HG02642 (cell line): ENCODE measurements around the gene SLC44A1.

Experiments
- ATAC-seq: cut with Tn5 transposase; IDR thresholded peaks from one replicate; pipeline ENCODE4 v1.9.1; 2021; ENCODE audit warnings: mild to moderate bottlenecking; ENCODE audit not compliant: unreplicated experiment, poor library complexity

Gene SLC44A1

GRCh38 chr9:105244003-105244733 lies at the start of gene SLC44A1:
SLC44A1 (plus strand) TSS chr9:105244651; CDS start chr9:105244869, 218 bp downstream.
- ATAC-seq: peak; percentile 92

DNA sequence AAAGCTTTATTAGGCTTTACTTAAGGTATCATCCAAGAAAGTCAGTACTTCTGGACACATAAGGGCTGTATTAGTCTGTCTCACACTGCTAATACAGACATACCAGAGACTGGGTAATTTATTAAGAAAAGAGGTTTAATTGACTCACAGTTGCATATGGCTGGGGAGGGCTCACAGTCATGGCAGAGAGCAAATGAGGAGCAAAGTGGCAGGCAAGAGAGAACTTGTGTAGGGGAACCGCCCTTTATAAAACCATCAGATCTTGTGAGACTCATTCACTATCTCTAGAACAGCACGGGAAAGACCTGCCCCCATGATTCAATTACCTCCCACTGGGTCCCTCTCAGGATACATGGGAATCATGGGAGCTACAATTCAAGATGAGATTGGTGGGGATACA lies 49.2 kb upstream of the SLC44A1 start:
- no peak for ATAC-seq

GRCh38 chr9:105198023-105198422 lies 46.4 kb upstream of the SLC44A1 start:
- no peak for ATAC-seq

DNA sequence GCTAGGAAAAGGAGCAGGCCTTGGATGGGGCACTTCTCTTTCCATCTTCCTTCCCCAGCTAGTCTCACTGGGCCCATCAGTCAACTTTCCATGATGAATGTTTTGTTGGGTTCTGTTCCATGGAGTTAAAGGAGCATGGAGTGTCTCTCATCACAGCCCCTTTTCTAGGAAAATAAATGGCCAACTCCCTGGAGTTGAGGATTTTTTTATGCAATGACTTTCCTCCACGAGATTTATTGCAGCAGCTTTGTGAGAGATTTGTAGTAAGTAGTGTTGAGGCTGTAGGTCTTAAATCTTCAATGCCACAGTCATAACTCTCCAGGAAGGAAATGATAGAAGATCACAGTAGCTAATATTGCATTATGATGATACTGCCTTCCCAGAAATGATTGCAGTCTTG lies 45.6 kb upstream of the SLC44A1 start:
- no peak for ATAC-seq

- ATAC-seq: no peak
Observed at GRCh38 chr9:105204416-105204815, 40.0 kb upstream of the SLC44A1 start.

DNA sequence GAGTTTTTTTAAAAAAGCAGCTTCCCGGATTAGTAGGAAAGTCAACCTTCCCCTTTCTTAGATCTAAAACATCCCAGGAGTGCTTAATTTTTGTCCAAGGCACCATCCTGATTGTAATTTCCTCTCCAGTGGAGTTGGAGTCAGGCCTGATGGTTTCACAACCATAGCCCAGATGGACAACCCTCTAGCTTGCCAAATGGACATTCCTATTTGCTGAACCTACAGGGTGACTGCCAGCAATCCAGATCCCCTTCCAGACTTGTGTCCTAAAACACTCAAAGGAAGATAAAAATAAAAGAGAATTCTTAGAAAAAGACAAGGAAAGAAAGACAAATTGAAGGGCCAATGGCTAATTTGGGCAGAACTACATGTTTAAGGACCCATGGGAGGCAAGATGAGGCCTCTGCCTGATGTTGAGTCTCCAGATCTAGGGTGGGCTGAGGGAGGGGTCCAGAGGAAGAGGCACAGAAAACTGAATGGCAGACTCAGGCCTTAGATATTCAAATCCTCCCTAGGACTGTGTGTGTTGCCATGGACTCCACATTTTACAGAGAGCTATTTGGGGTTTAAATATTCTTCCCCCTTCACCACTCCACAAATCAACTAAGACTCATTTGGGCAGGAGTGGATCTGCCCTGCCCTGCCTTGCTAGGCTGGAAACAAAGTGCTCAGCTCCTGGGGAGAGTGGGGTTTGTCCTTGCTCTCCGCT lies 38.5 kb upstream of the SLC44A1 start:
- no peak for ATAC-seq

DNA sequence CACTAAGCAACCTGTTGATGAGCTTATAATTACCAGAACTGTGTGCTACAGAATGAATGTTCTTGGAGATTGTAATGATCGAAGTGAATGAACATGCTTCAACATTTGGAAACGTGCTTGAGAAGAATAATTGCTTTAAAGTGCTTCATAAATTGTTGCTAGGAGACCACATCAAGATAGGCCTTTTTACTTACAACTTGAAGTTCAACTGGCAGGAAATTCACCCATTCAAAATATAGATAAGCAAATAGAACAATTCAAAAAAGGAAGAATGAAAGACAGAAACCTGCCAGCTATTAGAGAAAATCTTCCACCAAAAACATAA lies 38.0 kb upstream of the SLC44A1 start:
- no peak for ATAC-seq

DNA sequence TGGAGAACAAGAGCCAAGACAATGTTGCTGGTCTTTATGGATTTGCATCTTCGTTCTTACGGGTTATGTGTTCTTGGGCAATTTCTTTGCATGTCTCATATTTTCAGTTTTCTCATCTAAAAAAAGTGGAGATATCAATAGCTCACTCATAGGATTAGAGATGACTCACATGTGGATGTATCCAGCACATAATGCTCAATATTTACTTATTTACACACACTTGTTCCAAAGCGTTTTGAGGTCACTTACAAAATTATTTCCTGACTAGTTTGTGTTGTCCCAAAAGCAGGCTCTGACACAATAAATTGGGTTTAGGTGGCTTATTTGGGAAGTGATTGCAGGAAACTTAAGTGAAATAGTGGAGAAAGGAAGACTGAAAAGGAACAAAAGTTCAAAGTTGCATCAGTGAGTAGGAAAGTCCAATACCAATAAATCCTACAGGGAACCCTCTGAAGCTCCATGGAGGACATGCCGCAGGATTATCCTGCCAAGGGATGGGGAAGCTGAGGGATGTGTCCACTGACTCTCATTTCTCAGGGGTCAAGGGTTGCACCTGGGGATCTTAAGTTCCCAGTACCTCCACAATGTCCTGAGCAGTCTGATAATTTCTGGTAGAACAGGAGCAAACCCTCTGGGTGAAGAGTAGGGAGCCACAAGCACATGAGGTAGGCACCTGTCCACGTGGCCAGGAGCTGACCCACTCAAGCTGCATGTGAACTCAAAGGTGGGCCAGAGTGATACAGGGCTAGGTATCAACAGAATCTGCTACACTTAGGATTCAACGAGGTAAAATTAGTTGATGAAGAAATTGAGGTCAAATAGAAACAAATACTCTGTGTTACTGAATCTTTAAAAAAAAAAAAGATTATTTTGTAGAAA lies 37.4 kb upstream of the SLC44A1 start:
- ATAC-seq: no peak

GRCh38 chr9:105216440-105217178 lies 27.8 kb upstream of the SLC44A1 start:
- ATAC-seq: no peak

DNA sequence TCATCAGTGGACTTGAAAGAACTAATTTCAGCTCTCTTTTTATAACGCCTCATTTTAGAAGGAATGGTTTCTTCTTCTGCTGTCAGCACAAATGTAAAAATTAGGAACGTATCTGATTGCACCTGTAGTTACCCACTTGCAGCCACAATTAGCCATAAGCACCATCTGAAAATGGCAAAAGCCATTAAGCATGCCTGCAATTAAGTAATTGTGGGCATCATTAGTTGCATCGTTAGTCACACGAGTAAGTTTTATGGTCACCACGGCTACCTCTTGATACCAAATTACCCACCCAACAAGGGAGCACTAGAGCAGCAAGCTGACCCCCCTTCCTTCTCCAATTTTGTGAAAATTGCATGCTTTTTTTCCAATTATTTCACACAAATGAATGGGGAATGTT lies 25.8 kb upstream of the SLC44A1 start:
- ATAC-seq: no peak

DNA sequence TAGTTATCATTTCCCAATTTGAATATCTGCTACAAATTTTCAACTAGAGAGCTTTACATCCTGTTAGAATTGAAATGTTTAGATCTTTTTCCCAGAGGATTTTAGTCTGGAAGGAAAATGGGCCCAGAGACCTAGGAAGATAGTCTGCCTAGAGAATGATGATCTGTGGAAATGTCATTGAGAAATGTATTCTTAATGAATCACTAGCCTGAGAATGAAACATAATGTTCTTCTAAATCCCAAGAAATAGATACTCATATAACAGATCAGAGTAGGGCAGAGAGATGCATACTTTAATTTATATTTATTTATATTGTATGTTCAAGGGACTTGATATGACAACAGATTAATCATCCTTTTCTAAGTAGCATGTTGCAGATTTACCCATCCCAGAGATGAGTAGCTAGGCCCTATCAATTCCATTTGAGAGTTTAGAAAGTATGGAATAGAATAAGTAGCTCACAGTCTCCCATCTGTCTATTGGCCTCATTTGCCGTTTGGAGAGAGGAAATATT lies 25.1 kb upstream of the SLC44A1 start:
- no peak for ATAC-seq

DNA sequence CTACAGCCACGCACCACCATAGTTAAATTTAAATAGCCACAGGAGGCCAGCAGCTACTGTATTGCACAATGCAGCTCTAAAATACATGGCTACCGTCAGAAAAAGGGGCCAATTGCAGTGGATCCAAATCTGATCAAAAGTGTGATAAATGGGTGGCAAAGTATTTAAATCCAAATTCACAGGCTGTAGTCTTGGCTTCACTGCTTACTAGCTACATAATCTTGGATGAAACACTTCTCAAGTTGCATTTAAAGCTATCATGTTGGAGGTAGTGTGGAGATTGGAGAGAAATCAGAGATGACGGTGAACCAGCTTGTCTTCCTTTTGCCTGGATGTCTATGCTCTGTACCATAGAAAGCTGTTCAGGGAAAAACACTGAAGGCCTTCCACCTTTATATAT lies 24.0 kb upstream of the SLC44A1 start:
- no peak for ATAC-seq

GRCh38 chr9:105223544-105224140 lies 20.8 kb upstream of the SLC44A1 start:
- ATAC-seq: no peak

DNA sequence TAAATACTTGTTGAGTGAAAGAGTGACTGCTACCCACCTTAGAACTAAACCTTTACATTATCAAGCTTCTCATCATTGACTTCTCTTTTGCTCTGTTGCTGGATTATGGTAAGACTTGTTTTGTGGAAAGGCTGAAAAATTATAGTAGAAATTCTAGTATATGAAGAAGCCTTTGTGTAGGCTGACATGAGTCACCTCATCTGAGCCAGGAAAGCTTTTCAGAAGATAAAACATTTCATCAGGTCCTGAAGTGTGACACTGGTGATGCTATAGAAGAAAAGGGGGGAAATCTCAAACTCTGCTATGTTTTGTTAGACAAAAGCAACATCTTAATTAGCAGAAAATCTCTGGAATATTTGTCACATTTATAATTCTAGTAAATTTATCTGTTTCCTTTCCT lies 18.4 kb upstream of the SLC44A1 start:
- ATAC-seq: no peak

- ATAC-seq: no peak
Observed at GRCh38 chr9:105232207-105232606, 12.2 kb upstream of the SLC44A1 start.

DNA sequence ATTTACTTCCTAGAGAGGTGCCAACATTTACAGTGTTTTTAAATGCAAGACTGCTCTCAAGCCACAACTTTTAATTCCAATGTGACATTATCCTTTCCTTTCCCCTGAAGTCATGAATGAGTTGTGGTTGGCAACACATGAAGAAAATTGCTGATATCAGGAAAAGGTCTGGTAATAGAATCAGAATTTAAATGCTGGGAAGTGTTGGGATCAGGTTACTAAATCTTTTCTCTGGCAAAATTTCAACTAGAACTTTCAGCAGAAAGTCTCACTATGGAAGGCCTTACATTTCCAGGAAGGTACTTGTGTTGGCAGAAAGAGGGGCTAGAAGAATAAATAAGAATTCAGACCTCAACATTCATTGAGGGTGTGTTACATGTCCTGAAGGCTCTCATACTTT lies 10.6 kb upstream of the SLC44A1 start:
- ATAC-seq: no peak

- no peak for ATAC-seq
Observed at GRCh38 chr9:105236261-105236660, 8.2 kb upstream of the SLC44A1 start.

DNA sequence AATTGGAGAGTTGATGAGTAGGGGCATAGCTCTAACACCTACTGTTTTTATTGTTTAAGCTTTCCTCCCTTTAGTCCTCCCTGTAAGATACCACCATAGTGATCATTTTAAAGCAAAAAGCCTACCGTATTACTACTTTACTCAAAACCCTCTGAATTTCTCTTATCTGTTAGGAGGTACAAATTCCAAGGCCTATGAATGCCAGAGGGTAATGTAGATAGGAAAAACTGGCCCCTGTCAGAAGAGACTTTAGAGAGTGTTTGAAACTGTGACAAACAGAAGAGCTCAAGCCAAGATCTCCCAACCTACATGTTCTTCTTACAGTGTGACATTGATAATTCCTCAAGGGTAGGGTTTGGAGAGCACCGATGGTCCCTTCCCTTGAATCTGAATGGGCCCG lies 7.2 kb upstream of the SLC44A1 start:
- no peak for ATAC-seq

DNA sequence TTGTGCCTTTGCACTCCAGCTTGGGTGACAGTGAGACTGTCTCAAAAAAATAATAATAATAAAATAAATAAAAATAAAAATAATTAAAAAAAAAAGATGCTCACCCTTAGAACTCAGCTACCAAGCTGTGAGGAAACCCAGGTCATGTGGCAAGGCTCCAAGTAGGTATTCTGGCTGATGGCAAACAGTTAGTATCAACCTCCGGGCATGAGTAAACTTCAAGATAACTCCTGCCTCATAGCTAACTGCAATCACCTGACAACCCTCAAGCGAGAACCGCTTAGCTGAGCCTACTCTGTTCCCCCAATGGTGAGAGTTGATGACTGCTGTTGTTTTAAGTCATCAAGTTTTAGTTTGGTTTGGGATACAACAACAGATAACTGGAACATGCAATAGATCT lies 6.1 kb upstream of the SLC44A1 start:
- ATAC-seq: no peak
